IMR-90 (cell line): Measurements from ENCODE around the gene LRPPRC. TPM values are rescaled to one million over a fixed set of nuclear protein-coding genes. Genes with fewer than 3 reads are reported as not detected.

Source experiments
- ATAC-seq: fragments of 200-7000 bp; cut with Tn5 transposase; 2 replicates; pipeline ENCODE4 v1.9.1; 2020; ENCODE audit warnings: low read depth, mild to moderate bottlenecking, moderate library complexity
- BruUV-seq: library from RNA; stranded (reverse); fragments of 400-500 nt; replicated peaks from 2 replicates; lab custom pipeline; 2021; lab: Mats Ljungman, UMichigan
- CTCF ChIA-PET: fragments of 300-600 bp; formaldehyde crosslinking; extraction: SDS; loops from one replicate; lab custom pipeline; 2021; ENCODE audit warnings: antibody characterized with exemption; lab: Yijun Ruan, JAX
- POLR2A ChIA-PET: fragments of 300-600 bp; sonication (Branson Sonifier 250); formaldehyde crosslinking; loops from one replicate; lab custom pipeline; 2022; ENCODE audit warnings: antibody characterized with exemption; ENCODE audit not compliant: unreplicated experiment; lab: Charles Lee
- DNase-seq: peaks from one replicate; pipeline ENCODE4 v3.0.0; 2013
- H2AFZ ChIP-seq: replicated peaks from 2 replicates; pipeline ENCODE3; 2013; ENCODE audit warnings: low read length, mild to moderate bottlenecking; ENCODE audit not compliant: poor library complexity
- H2AK5ac ChIP-seq: 2 replicates; pipeline ENCODE4 v1.6.1; 2013; ENCODE audit warnings: low read depth, low read length, inconsistent platforms
- H2AK9ac ChIP-seq: replicated peaks from 2 replicates; pipeline ENCODE3; 2013; ENCODE audit warnings: mild to moderate bottlenecking, low read depth, low read length, moderate library complexity; ENCODE audit not compliant: poor library complexity
- H2BK120ac ChIP-seq: 2 replicates; pipeline ENCODE4 v1.6.1; 2013; ENCODE audit warnings: low read depth, low read length, inconsistent platforms
- H2BK15ac ChIP-seq: 3 replicates; pipeline ENCODE4 v1.6.1; 2013; ENCODE audit warnings: low read depth, low read length, inconsistent platforms
- H2BK20ac ChIP-seq: 2 replicates; pipeline ENCODE4 v1.6.1; 2013; ENCODE audit warnings: low read depth, mild to moderate bottlenecking, inconsistent platforms, low read length, moderate library complexity
- H2BK5ac ChIP-seq: 2 replicates; pipeline ENCODE4 v1.6.1; 2013; ENCODE audit warnings: mild to moderate bottlenecking, low read depth, low read length, inconsistent platforms; ENCODE audit not compliant: poor library complexity, severe bottlenecking
- H3K14ac ChIP-seq: replicated peaks from 2 replicates; pipeline ENCODE4 v1.6.1; 2013; ENCODE audit warnings: low read depth, low read length, inconsistent platforms
- H3K18ac ChIP-seq: 2 replicates; pipeline ENCODE4 v1.6.1; 2013; ENCODE audit warnings: low read depth, low read length, control low read depth
- H3K23ac ChIP-seq: 2 replicates; pipeline ENCODE4 v1.6.1; 2013; ENCODE audit warnings: low read depth, low read length, inconsistent platforms
- H3K27ac ChIP-seq: 2 replicates; pipeline ENCODE4 v1.5.1; 2013; ENCODE audit warnings: mild to moderate bottlenecking, control low read depth, low read length; ENCODE audit not compliant: insufficient read depth
- H3K27me3 ChIP-seq: 2 replicates; pipeline ENCODE4 v1.6.1; 2013; ENCODE audit warnings: low read length; ENCODE audit not compliant: control insufficient read depth, insufficient read depth
- H3K36me3 ChIP-seq: 2 replicates; pipeline ENCODE4 v1.6.1; 2013; ENCODE audit warnings: low read length, mixed read lengths; ENCODE audit not compliant: control insufficient read depth, insufficient read depth
- H3K4ac ChIP-seq: 2 replicates; pipeline ENCODE4 v1.6.1; 2013; ENCODE audit warnings: low read depth, low read length, inconsistent platforms
- H3K4me1 ChIP-seq: 2 replicates; pipeline ENCODE4 v1.6.1; 2013; ENCODE audit warnings: low read length, mixed read lengths; ENCODE audit not compliant: control insufficient read depth, insufficient read depth
- H3K4me2 ChIP-seq: 2 replicates; pipeline ENCODE4 v1.6.1; 2013; ENCODE audit warnings: low read depth, mild to moderate bottlenecking, control low read depth, low read length, moderate library complexity
- H3K4me3 ChIP-seq: 2 replicates; pipeline ENCODE4 v1.5.1; 2013; ENCODE audit warnings: low read depth, mild to moderate bottlenecking, control low read depth, low read length, moderate library complexity; ENCODE audit not compliant: insufficient read depth
- H3K56ac ChIP-seq: 2 replicates; pipeline ENCODE4 v1.6.1; 2013; ENCODE audit warnings: low read length, inconsistent platforms; ENCODE audit not compliant: insufficient read depth; ENCODE audit errors: extremely low read depth
- H3K79me1 ChIP-seq, 2 experiments: 2 replicates each; pipeline ENCODE4 v1.6.1; 2013; ENCODE audit warnings: low read length in 2 of 2, inconsistent platforms in 1 of 2, low read depth in 1 of 2
- H3K9ac ChIP-seq: 2 replicates; pipeline ENCODE4 v1.6.1; 2013; ENCODE audit warnings: low read depth, low read length, control low read depth
- H3K9me1 ChIP-seq: 2 replicates; pipeline ENCODE4 v1.6.1; 2013; ENCODE audit warnings: low read length, inconsistent platforms; ENCODE audit not compliant: insufficient read depth
- H3K9me3 ChIP-seq: 2 replicates; pipeline ENCODE4 v1.6.1; 2013; ENCODE audit warnings: low read length; ENCODE audit not compliant: control insufficient read depth, insufficient read depth
- H4K20me1 ChIP-seq: 2 replicates; pipeline ENCODE4 v1.6.1; 2013; ENCODE audit warnings: low read length, inconsistent platforms; ENCODE audit not compliant: insufficient read depth
- H4K5ac ChIP-seq: 2 replicates; pipeline ENCODE4 v1.6.1; 2013; ENCODE audit warnings: mild to moderate bottlenecking, low read depth, low read length, control low read depth
- H4K8ac ChIP-seq, 2 experiments: 2 replicates each; pipeline ENCODE4 v1.6.1; 2013; ENCODE audit warnings: low read depth in 2 of 2, low read length in 2 of 2, control low read depth in 1 of 2, inconsistent platforms in 1 of 2
- H4K91ac ChIP-seq: 2 replicates; pipeline ENCODE4 v1.6.1; 2013; ENCODE audit warnings: low read depth, low read length, inconsistent platforms; ENCODE audit not compliant: insufficient read depth
- BHLHE40 ChIP-seq: fragments of 150-350 bp; IDR thresholded peaks from 2 replicates; pipeline ENCODE4 v1.6.1; 2016; ENCODE audit warnings: mild to moderate bottlenecking, low read depth, low read length
- CEBPB ChIP-seq: IDR thresholded peaks from 2 replicates; pipeline ENCODE4 v1.6.1; 2012; ENCODE audit warnings: low read depth, low read length, improper control_type of control experiment
- CHD1 ChIP-seq: IDR thresholded peaks from 2 replicates; pipeline ENCODE4 v1.6.1; 2012; ENCODE audit warnings: low read depth, low read length, improper control_type of control experiment
- FOS ChIP-seq: fragments of 150-350 bp; IDR thresholded peaks from 2 replicates; pipeline ENCODE4 v1.6.1; 2016; ENCODE audit warnings: low read depth, low read length
- MAFK ChIP-seq: IDR thresholded peaks from 2 replicates; pipeline ENCODE4 v1.6.1; 2012; ENCODE audit warnings: low read depth, low read length, improper control_type of control experiment
- MAZ ChIP-seq: IDR thresholded peaks from 2 replicates; pipeline ENCODE4 v1.6.1; 2012; ENCODE audit warnings: low read depth, mild to moderate bottlenecking, low read length, improper control_type of control experiment, moderate library complexity, borderline replicate concordance
- NFE2L2 ChIP-seq: fragments of 150-350 bp; IDR thresholded peaks from 2 replicates; pipeline ENCODE4 v1.6.1; 2016; ENCODE audit warnings: low read depth, mild to moderate bottlenecking, low read length
- POLR2A ChIP-seq: IDR thresholded peaks from 2 replicates; pipeline ENCODE4 v1.6.1; 2012; ENCODE audit warnings: mild to moderate bottlenecking, low read depth, low read length
- RAD21 ChIP-seq: IDR thresholded peaks from 2 replicates; pipeline ENCODE4 v1.6.1; 2012; ENCODE audit warnings: low read length, improper control_type of control experiment
- RCOR1 ChIP-seq: IDR thresholded peaks from 2 replicates; pipeline ENCODE4 v1.6.1; 2012; ENCODE audit warnings: mild to moderate bottlenecking, low read length, improper control_type of control experiment; ENCODE audit not compliant: insufficient replicate concordance
- RFX5 ChIP-seq: IDR thresholded peaks from 2 replicates; pipeline ENCODE4 v1.8.0; 2012; ENCODE audit warnings: low read depth, mild to moderate bottlenecking, low read length, moderate library complexity
- SMC3 ChIP-seq: fragments of 150-350 bp; IDR thresholded peaks from 2 replicates; pipeline ENCODE4 v1.6.1; 2016; ENCODE audit warnings: low read depth, mild to moderate bottlenecking, antibody characterized with exemption, low read length, moderate library complexity
- WGBS, 2 experiments: methylation state at CpG; one replicate each; pipeline versions ENCODE4 v1.1.5 to v1.1.7; 2013; ENCODE audit warnings: missing lambda C conversion rate in 2 of 2; ENCODE audit not compliant: insufficient read length in 1 of 2; ENCODE audit errors: extremely low coverage in 2 of 2; 5-methylcytosine and 5-hydroxymethylcytosine counted together
- dilution Hi-C: fragments of 300-500 bp; cut with HindIII; formaldehyde crosslinking; loops from one replicate; pipeline ENCODE4 v1.14.3; 2018; ENCODE audit warnings: low sequenced_read_pairs; ENCODE audit not compliant: unreplicated experiment
- in situ Hi-C: fragments of 300-500 bp; cut with MboI; formaldehyde crosslinking; loops from 3 replicates; pipeline ENCODE4 v1.14.3; 2019; ENCODE audit warnings: low sequenced_read_pairs, inconsistent platforms, mixed read lengths
- intact Hi-C: fragments of 100-400 bp; cut with micrococcal nuclease; formaldehyde crosslinking; loops from 2 replicates; pipeline ENCODE4 v1.10.0; 2022
- polyA plus RNA-seq, 3 experiments: library from polyadenylated mRNA; depleted of rRNA; stranded (reverse); fragments of >200 nt; gene quantifications; 2 replicates each; pipeline ENCODE4 v1.2.3, GENCODE V29; 2012; ENCODE audit warnings: low replicate concordance in 1 of 3
- total RNA-seq: library from RNA; depleted of rRNA; stranded (reverse); fragments of >200 nt; gene quantifications from 2 replicates; pipeline ENCODE4 v1.2.3, GENCODE V29; 2012
- TF ChIP-seq, protein P1 (sequence below): fragments of 150-350 bp; IDR thresholded peaks from 2 replicates; pipeline ENCODE4 v1.6.1; 2016; ENCODE audit warnings: low read depth, mild to moderate bottlenecking, low read length, moderate library complexity, borderline replicate concordance
- TF ChIP-seq, protein P2 (sequence below): fragments of 150-350 bp; IDR thresholded peaks from 2 replicates; pipeline ENCODE4 v1.6.1; 2017; ENCODE audit warnings: mild to moderate bottlenecking, antibody characterized with exemption, low read length, low read depth
- TF ChIP-seq, protein P3 (sequence below): conservative IDR thresholded peaks from 2 replicates; pipeline ENCODE4 v1.5.1; 2012; ENCODE audit warnings: mild to moderate bottlenecking, low read depth, low read length, improper control_type of control experiment

The LRPPRC gene
- total and polyA plus RNA-seq, 2 of the 4 experiments (the other 2 are of a cell fraction) = 30.4 to 36.0 TPM

DNA sequence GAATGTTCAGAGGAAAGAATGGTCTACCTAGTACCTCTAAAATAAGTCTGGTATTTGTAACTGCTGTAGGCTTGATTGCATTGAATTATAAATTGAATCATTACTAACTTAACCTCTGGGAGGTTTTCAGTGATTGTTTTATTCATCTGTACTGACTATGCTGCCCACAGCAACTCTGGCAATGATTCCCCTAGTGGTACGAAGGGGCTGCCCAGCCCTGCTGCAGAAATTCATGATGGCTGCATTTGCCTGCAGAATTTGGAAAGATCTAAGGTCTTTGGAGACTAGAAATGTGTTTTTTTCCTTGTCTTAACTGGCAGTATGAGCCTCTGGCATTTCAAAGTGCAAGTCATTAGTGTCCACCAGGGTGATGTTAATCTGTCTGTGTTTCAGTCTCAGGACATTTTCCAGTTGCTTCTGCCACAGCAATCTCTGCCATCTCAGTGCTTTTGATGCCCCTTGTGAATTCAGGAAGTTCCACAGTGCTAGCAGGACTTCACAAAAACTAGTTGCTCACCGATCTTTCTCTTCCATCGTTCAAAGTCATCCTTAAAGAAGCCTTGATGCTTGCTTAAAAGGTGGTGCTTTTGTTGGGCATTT is 13.4 kb upstream of the LRPPRC start:
- in situ Hi-C loops (no loop called here), intact Hi-C loops (no loop called here)

More for the DNA sequence above, 13.4 kb upstream of the LRPPRC start:
- Histone ChIP-seq H3K4me2 (no peak overlapping the region), H2AK9ac (no peak overlapping the region), H2BK15ac (no peak overlapping the region), H3K4ac (no peak overlapping the region), H3K9me1 (no peaks in the 10 kb centered on the region), H3K4me3 (no peak overlapping the region), H3K18ac (no peak overlapping the region), H3K14ac (no peak overlapping the region), H2AK5ac (no peak overlapping the region), H2BK5ac (no peak overlapping the region), H3K9me3 (no peaks in the 10 kb centered on the region), H3K4me1 (no peaks in the 10 kb centered on the region), H3K36me3 (no peaks in the 10 kb centered on the region), H3K27me3 (peaks cover 13% of the 10 kb centered on the region), H3K79me1 (no peaks in the 10 kb centered on the region), H2BK20ac (no peak overlapping the region), H4K91ac (no peak overlapping the region), H3K9ac (no peak overlapping the region), H3K56ac (no peak overlapping the region), H4K5ac (no peak overlapping the region), H3K27ac (no peak overlapping the region), H2AFZ (no peak overlapping the region), H2BK120ac (no peak overlapping the region), H3K23ac (no peak overlapping the region), H4K20me1 (no peaks in the 10 kb centered on the region), H4K8ac (no peak overlapping the region)
- dilution Hi-C loops = no loop called here
- BruUV-seq = no TSS peak
- CTCF ChIA-PET = interaction anchor here (0.6 kb wide), 1 partner anchor 681 kb away, joined by 4 read pairs; no protein-coding TSS in a partner anchor
- no peak for DNase-seq
- TF ChIP-seq RCOR1 (no peak), RAD21 (no peak), CEBPB (no peak), SMC3 (no peak), MAFK (no peak), RFX5 (no peak), FOS (no peak), MAZ (no peak), CHD1 (no peak), BHLHE40 (no peak), NFE2L2 (no peak), POLR2A (no peak)
- TF ChIP-seq, protein P1, sequence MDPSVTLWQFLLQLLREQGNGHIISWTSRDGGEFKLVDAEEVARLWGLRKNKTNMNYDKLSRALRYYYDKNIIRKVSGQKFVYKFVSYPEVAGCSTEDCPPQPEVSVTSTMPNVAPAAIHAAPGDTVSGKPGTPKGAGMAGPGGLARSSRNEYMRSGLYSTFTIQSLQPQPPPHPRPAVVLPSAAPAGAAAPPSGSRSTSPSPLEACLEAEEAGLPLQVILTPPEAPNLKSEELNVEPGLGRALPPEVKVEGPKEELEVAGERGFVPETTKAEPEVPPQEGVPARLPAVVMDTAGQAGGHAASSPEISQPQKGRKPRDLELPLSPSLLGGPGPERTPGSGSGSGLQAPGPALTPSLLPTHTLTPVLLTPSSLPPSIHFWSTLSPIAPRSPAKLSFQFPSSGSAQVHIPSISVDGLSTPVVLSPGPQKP = no peak
- TF ChIP-seq, protein P2, sequence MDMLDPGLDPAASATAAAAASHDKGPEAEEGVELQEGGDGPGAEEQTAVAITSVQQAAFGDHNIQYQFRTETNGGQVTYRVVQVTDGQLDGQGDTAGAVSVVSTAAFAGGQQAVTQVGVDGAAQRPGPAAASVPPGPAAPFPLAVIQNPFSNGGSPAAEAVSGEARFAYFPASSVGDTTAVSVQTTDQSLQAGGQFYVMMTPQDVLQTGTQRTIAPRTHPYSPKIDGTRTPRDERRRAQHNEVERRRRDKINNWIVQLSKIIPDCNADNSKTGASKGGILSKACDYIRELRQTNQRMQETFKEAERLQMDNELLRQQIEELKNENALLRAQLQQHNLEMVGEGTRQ = no peak
- TF ChIP-seq, protein P3, sequence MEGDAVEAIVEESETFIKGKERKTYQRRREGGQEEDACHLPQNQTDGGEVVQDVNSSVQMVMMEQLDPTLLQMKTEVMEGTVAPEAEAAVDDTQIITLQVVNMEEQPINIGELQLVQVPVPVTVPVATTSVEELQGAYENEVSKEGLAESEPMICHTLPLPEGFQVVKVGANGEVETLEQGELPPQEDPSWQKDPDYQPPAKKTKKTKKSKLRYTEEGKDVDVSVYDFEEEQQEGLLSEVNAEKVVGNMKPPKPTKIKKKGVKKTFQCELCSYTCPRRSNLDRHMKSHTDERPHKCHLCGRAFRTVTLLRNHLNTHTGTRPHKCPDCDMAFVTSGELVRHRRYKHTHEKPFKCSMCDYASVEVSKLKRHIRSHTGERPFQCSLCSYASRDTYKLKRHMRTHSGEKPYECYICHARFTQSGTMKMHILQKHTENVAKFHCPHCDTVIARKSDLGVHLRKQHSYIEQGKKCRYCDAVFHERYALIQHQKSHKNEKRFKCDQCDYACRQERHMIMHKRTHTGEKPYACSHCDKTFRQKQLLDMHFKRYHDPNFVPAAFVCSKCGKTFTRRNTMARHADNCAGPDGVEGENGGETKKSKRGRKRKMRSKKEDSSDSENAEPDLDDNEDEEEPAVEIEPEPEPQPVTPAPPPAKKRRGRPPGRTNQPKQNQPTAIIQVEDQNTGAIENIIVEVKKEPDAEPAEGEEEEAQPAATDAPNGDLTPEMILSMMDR = no peak
- ATAC-seq = no peak
- POLR2A ChIA-PET = no interaction called here
- WGBS, 2 experiments = no CpG with 5 or more reads among the region's 3 CpGs
